HL-60/S4 (cell line): ENCODE data around the gene POLR1D.
"Not testable (repeated sequence)": the region's sequence is repeated elsewhere in the genome, so short reads cannot be mapped to it uniquely, and the experiment has no call there.

ENCODE experiments used
- in situ Hi-C: fragments of 300-500 bp; cut with MboI; formaldehyde crosslinking; loops from 2 replicates; pipeline ENCODE4 v1.14.3; 2022; ENCODE audit warnings: low sequenced_read_pairs

POLR1D gene

GRCh38 chr13:27613628-27614027 is 8.1 kb upstream of the POLR1D start:
- in situ Hi-C loops: no loop called here

GRCh38 chr13:27617881-27618321 is 3.8 kb upstream of the POLR1D start:
- in situ Hi-C loops: no loop called here

GRCh38 chr13:27619093-27619727 is 2.5 kb upstream of the POLR1D start:
- in situ Hi-C loops: no loop called here

GRCh38 chr13:27619728-27620376 is 1.8 kb upstream of the POLR1D start:
- in situ Hi-C loops: no loop called here

GRCh38 chr13:27620377-27621115 is 1.1 kb upstream of the POLR1D start, which contains the start of gene LNX2:
LNX2 (minus strand) TSS chr13:27620529; CDS start chr13:27581703, 38,826 bp downstream.
- in situ Hi-C loops: no loop called here

- in situ Hi-C loops: no loop called here
Measured at GRCh38 chr13:27621116-27621365, 651 bp upstream of the POLR1D start.

- in situ Hi-C loops: no loop called here
Measured at GRCh38 chr13:27622102-27622820, 569 bp downstream of the POLR1D start.

- in situ Hi-C loops: no loop called here
Measured at GRCh38 chr13:27622881-27623280, 1.2 kb downstream of the POLR1D start.

GRCh38 chr13:27624071-27624470 is 2.4 kb downstream of the POLR1D start:
- in situ Hi-C loops: no loop called here

GRCh38 chr13:27625839-27626238 is 4.1 kb downstream of the POLR1D start:
- in situ Hi-C loops: no loop called here

- in situ Hi-C loops: no loop called here
Measured at GRCh38 chr13:27627380-27627779, 5.7 kb downstream of the POLR1D start.

GRCh38 chr13:27628081-27628480 is 6.4 kb downstream of the POLR1D start:
- in situ Hi-C loops: no loop called here

GRCh38 chr13:27628766-27629165 is 7.1 kb downstream of the POLR1D start:
- in situ Hi-C loops: not testable (repeated sequence)

- in situ Hi-C loops: no loop called here
Measured at GRCh38 chr13:27631156-27631555, 9.5 kb downstream of the POLR1D start.

- in situ Hi-C loops: no loop called here
Measured at GRCh38 chr13:27631665-27632064, 10.0 kb downstream of the POLR1D start.

- in situ Hi-C loops: no loop called here
Measured at GRCh38 chr13:27632214-27632613, 10.5 kb downstream of the POLR1D start.

- in situ Hi-C loops: no loop called here
Measured at GRCh38 chr13:27632648-27633047, 11.0 kb downstream of the POLR1D start.

GRCh38 chr13:27634231-27634630 is 12.5 kb downstream of the POLR1D start:
- in situ Hi-C loops: no loop called here

- in situ Hi-C loops: no loop called here
Measured at GRCh38 chr13:27634791-27635190, 13.1 kb downstream of the POLR1D start.

- in situ Hi-C loops: no loop called here
Measured at GRCh38 chr13:27635266-27635665, 13.6 kb downstream of the POLR1D start.

GRCh38 chr13:27636589-27637288 is 15.0 kb downstream of the POLR1D start:
- in situ Hi-C loops: no loop called here
